Measurements from ENCODE around the gene SLIT1. TPM values are rescaled to one million over a fixed set of nuclear protein-coding genes. Genes with fewer than 3 reads are reported as not detected.

Gene SLIT1
- total RNA-seq, 1 donor from 2014 or later = 0.05 TPM

- DNase-seq (ENCODE audit: low spot score) = no peak
- intact Hi-C loops (cut with DNase I) = no loop called here
Observed at GRCh38 chr10:97001183-97001991, 184.4 kb downstream of the SLIT1 start.

GRCh38 chr10:97000487-97001182 is 185.1 kb downstream of the SLIT1 start:
- DNase-seq (ENCODE audit: low spot score) = no peak
- intact Hi-C loops (cut with DNase I) = no loop called here

GRCh38 chr10:96999987-97000386 is 185.8 kb downstream of the SLIT1 start:
- intact Hi-C loops (cut with DNase I) = no loop called here
- no peak for DNase-seq (ENCODE audit: low spot score)

- no peak for DNase-seq (ENCODE audit: low spot score)
- intact Hi-C loops (cut with DNase I) = no loop called here
Observed at GRCh38 chr10:96999337-96999736, 186.4 kb downstream of the SLIT1 start.

GRCh38 chr10:96998329-96998888 is 187.3 kb downstream of the SLIT1 start:
- DNase-seq (ENCODE audit: low spot score) = no peak
- intact Hi-C loops (cut with DNase I) = no loop called here

GRCh38 chr10:96996275-96996965 is 189.3 kb downstream of the SLIT1 start:
- DNase-seq (ENCODE audit: low spot score) = no peak
- intact Hi-C loops (cut with DNase I) = no loop called here

- intact Hi-C loops (cut with DNase I) = no loop called here
- DNase-seq (ENCODE audit: low spot score) = no peak
Observed at GRCh38 chr10:96995851-96996250, 189.9 kb downstream of the SLIT1 start.

GRCh38 chr10:96992721-96993120 is 193.0 kb downstream of the SLIT1 start:
- no peak for DNase-seq (ENCODE audit: low spot score)
- intact Hi-C loops (cut with DNase I) = no loop called here

- no peak for DNase-seq (ENCODE audit: low spot score)
- intact Hi-C loops (cut with DNase I) = no loop called here
Observed at GRCh38 chr10:96991313-96991841, 194.4 kb downstream of the SLIT1 start.

- no peak for DNase-seq (ENCODE audit: low spot score)
- intact Hi-C loops (cut with DNase I) = no loop called here
Observed at GRCh38 chr10:96988426-96988825, 197.3 kb downstream of the SLIT1 start.

GRCh38 chr10:96987842-96988175 is 197.9 kb downstream of the SLIT1 start:
- intact Hi-C loops (cut with DNase I) = no loop called here
- no peak for DNase-seq (ENCODE audit: low spot score)

GRCh38 chr10:96987141-96987841 is 198.5 kb downstream of the SLIT1 start:
- intact Hi-C loops (cut with DNase I) = no loop called here
- DNase-seq (ENCODE audit: low spot score) = no peak

- no peak for DNase-seq (ENCODE audit: low spot score)
- intact Hi-C loops (cut with DNase I) = no loop called here
Observed at GRCh38 chr10:96986200-96986856, 199.4 kb downstream of the SLIT1 start.

- DNase-seq (ENCODE audit: low spot score) = no peak
- intact Hi-C loops (cut with DNase I) = no loop called here
Observed at GRCh38 chr10:96984541-96985131, 201.1 kb downstream of the SLIT1 start.

GRCh38 chr10:96982149-96982930 is 203.4 kb downstream of the SLIT1 start:
- intact Hi-C loops (cut with DNase I) = no loop called here
- no peak for DNase-seq (ENCODE audit: low spot score)

GRCh38 chr10:96978621-96979154 is 207.1 kb downstream of the SLIT1 start:
- no peak for DNase-seq (ENCODE audit: low spot score)
- intact Hi-C loops (cut with DNase I) = no loop called here

- intact Hi-C loops (cut with DNase I) = no loop called here
- DNase-seq (ENCODE audit: low spot score) = no peak
Observed at GRCh38 chr10:96975136-96975535, 210.6 kb downstream of the SLIT1 start.

All from cardiac septum (tissue), 1 donor.